Effector CD4-positive, alpha-beta T cell (primary cell): ENCODE measurements around the gene SNU13.
"Not testable (repeated sequence)": the region's sequence is repeated elsewhere in the genome, so short reads cannot be mapped to it uniquely, and the experiment has no call there.

Source experiments
- DNase-seq: peaks from one replicate; pipeline ENCODE4 v3.0.0-alpha.2; 2020

Gene SNU13

GRCh38 chr22:41638124-41638523 lies 50.5 kb downstream of the SNU13 start:
- no peak for DNase-seq

- DNase-seq = not testable (repeated sequence)
Measured at GRCh38 chr22:41637623-41638022, 51.0 kb downstream of the SNU13 start.

DNA sequence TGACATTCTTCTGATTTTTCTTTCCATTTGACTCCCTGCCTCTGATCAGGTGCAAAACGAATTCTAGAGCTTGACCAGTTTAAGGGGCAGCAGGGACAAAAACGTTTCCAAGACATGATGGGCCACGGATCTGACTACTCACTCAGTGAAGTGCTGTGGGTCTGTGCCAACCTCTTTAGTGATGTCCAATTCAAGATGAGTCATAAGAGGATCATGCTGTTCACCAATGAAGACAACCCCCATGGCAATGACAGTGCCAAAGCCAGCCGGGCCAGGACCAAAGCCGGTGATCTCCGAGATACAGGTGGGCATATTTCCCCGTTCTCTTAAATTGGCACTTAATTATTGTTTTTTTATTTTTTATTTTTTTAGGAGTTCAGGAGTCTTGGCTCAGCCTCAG lies 52.2 kb downstream of the SNU13 start:
- no peak for DNase-seq

- DNase-seq = not testable (repeated sequence)
Measured at GRCh38 chr22:41634610-41635009, 54.1 kb downstream of the SNU13 start.

- not testable (repeated sequence) for DNase-seq
Measured at GRCh38 chr22:41631615-41632014, 57.1 kb downstream of the SNU13 start.

GRCh38 chr22:41631115-41631514 lies 57.6 kb downstream of the SNU13 start:
- not testable (repeated sequence) for DNase-seq

- DNase-seq = no peak
Measured at GRCh38 chr22:41625577-41625976, 63.1 kb downstream of the SNU13 start.
